ENCODE data around the gene ZBTB42.

DNA sequence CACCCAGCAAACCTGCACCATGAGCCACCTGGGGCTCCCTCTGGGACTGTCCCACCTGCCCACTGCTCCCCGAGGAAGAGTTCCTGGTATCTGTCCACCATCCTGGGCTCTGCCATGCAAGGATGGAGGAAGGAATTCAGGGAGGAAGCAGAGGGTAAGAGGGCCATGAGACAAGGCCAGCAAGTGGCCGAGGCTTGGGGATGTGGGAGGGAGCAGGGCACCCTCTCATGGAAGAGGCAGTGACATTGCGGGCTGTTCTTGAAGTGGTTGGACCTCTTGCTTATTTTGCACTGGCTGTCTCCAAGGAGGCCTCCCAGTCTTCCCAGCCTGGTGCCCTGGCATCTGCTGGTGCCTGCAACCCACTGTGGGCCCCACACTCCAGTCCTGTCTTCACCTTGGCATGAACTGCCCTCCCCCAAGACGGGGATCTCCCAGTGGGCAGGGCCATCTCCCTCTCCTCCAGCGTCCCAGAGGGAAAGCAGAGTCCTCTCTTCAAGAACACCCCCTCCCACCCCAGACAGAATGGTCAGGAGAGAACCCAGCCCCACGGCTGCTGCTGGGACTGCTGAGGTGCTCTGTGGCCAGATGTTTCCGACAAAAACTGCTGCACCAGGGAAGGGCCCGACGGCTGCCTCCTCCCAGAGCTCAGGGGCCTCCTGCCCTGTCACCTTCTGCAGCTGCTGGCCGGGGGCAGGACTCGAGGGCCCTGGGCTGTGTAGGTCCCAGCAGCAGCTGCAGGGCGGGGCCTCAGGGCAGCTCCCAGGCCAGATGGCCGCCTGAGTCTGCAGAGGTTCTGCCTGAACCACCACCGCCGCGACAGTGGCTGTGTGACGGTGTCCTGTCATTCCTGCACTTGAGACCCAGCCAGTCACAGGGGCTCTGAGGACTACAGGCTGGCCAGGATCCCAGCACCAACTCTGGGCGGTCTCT lies 3.5 kb upstream of the ZBTB42 start:
- TF ChIP-seq POLR2A (IDR thresholded peaks at IDR 0.05) = no peak
- TF ChIP-seq, protein P1, sequence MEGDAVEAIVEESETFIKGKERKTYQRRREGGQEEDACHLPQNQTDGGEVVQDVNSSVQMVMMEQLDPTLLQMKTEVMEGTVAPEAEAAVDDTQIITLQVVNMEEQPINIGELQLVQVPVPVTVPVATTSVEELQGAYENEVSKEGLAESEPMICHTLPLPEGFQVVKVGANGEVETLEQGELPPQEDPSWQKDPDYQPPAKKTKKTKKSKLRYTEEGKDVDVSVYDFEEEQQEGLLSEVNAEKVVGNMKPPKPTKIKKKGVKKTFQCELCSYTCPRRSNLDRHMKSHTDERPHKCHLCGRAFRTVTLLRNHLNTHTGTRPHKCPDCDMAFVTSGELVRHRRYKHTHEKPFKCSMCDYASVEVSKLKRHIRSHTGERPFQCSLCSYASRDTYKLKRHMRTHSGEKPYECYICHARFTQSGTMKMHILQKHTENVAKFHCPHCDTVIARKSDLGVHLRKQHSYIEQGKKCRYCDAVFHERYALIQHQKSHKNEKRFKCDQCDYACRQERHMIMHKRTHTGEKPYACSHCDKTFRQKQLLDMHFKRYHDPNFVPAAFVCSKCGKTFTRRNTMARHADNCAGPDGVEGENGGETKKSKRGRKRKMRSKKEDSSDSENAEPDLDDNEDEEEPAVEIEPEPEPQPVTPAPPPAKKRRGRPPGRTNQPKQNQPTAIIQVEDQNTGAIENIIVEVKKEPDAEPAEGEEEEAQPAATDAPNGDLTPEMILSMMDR (IDR thresholded peaks at IDR 0.05 in 4 of 5, conservative IDR thresholded peaks at IDR 0.05 in 1 of 5) = no peak
